ENCODE data around the gene SERPINA9.

DNA sequence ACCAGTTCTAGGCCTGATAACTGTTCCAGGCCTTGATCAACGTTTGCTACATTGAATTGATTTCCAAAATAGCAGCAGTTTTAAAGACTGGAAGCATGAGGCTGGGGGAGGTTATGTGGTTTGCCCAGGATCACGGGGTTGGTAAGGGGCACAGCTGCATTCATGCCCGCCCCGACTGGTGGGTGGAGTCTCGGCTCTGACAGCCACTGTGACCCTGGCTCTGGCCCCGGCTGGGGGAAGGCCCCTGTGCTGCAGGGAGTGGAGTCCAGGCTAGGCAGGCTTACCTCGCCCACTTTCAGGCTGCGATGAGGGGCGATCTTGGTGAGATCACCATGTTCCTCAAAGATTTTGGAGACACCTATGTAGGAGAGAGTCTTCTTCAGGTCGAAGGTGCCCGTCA, 13.3 kb upstream of the SERPINA9 start:
- no peak for TF ChIP-seq POLR2A (IDR thresholded peaks at IDR 0.05)
- TF ChIP-seq, protein P1, sequence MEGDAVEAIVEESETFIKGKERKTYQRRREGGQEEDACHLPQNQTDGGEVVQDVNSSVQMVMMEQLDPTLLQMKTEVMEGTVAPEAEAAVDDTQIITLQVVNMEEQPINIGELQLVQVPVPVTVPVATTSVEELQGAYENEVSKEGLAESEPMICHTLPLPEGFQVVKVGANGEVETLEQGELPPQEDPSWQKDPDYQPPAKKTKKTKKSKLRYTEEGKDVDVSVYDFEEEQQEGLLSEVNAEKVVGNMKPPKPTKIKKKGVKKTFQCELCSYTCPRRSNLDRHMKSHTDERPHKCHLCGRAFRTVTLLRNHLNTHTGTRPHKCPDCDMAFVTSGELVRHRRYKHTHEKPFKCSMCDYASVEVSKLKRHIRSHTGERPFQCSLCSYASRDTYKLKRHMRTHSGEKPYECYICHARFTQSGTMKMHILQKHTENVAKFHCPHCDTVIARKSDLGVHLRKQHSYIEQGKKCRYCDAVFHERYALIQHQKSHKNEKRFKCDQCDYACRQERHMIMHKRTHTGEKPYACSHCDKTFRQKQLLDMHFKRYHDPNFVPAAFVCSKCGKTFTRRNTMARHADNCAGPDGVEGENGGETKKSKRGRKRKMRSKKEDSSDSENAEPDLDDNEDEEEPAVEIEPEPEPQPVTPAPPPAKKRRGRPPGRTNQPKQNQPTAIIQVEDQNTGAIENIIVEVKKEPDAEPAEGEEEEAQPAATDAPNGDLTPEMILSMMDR (IDR thresholded peaks at IDR 0.05), result no peak

Data from Peyer's patch (tissue), 4 donors.